HepG2 (cell line): ENCODE measurements around the gene FBLN5. TPM values are rescaled to one million over a fixed set of nuclear protein-coding genes. Genes with fewer than 3 reads are reported as not detected.

Source experiments
- ATAC-seq: fragments of 200-7000 bp; cut with Tn5 transposase; 3 replicates; pipeline ENCODE4 v1.9.1; 2020; ENCODE audit warnings: mild to moderate bottlenecking, moderate library complexity
- BruUV-seq: library from RNA; stranded (reverse); fragments of 400-500 nt; replicated peaks from 2 replicates; lab custom pipeline; 2021; lab: Mats Ljungman, UMichigan
- CTCF ChIA-PET: fragments of 300-600 bp; formaldehyde crosslinking; extraction: SDS; loops from one replicate; lab custom pipeline; 2021; ENCODE audit warnings: low total read pairs, inconsistent platforms, low intra/inter-chr PET ratio; lab: Yijun Ruan, JAX
- POLR2A ChIA-PET: fragments of 350-600 bp; sonication (Branson Sonifier 250); formaldehyde crosslinking; loops from one replicate; lab custom pipeline; 2020; ENCODE audit warnings: antibody characterized with exemption, inconsistent platforms; lab: Yijun Ruan, JAX
- DNase-seq: peaks from one replicate; pipeline ENCODE4 v3.0.0-alpha.2; 2015; ENCODE audit warnings: low spot score
- FAIRE-seq: peaks from 3 replicates; lab custom pipeline; 2011; peaks lifted over from hg19 to GRCh38; lab: Jason Lieb, UNC
- H2AFZ ChIP-seq: one replicate; pipeline ENCODE4 v1.6.1; 2011; ENCODE audit warnings: low read length, inconsistent platforms
- H3K27ac ChIP-seq: fragments of 300-600 bp; 3 replicates; pipeline ENCODE4 v1.8.0; 2011; ENCODE audit warnings: mixed run types, mild to moderate bottlenecking, mixed read lengths, low read length, inconsistent platforms; ENCODE audit not compliant: insufficient read depth; ENCODE audit errors: extremely low read length
- H3K27me3 ChIP-seq, 2 experiments: fragments of 200-600 bp in 1 of 2; 2 replicates in 1 of 2; 3 replicates in 1 of 2; pipeline versions ENCODE4 v1.6.0 to v1.8.0; 2011; ENCODE audit warnings: low read length in 2 of 2, mild to moderate bottlenecking in 2 of 2, moderate library complexity in 2 of 2, inconsistent platforms in 1 of 2; ENCODE audit not compliant: insufficient read depth in 2 of 2, control insufficient read depth in 1 of 2
- H3K36me3 ChIP-seq, 2 experiments: fragments of 200-600 bp in 1 of 2; replicated peaks in 1 of 2; 2 replicates in 1 of 2; 3 replicates in 1 of 2; pipeline versions ENCODE4 v1.5.1 to v1.8.0; 2011; ENCODE audit warnings: low read length in 2 of 2, inconsistent platforms in 1 of 2; ENCODE audit not compliant: insufficient read depth in 2 of 2, control insufficient read depth in 1 of 2
- H3K4me1 ChIP-seq: 2 replicates; pipeline ENCODE4 v1.5.1; 2012; ENCODE audit warnings: low read length, inconsistent platforms; ENCODE audit not compliant: insufficient read depth
- H3K4me2 ChIP-seq: 2 replicates; pipeline ENCODE4 v1.6.0; 2011; ENCODE audit warnings: low read depth, low read length, inconsistent platforms
- H3K4me3 ChIP-seq, 3 experiments: fragments of 200-600 bp in 1 of 3; sonication (generic), shearing (Covaris generic) in 1 of 3; replicated peaks in 1 of 3; 2 replicates each; pipeline ENCODE4 v1.5.1; 2011 to 2016; ENCODE audit warnings: low read length in 3 of 3, inconsistent platforms in 2 of 3, low read depth in 2 of 3, mild to moderate bottlenecking in 2 of 3, control low read depth in 1 of 3, mixed read lengths in 1 of 3; ENCODE audit not compliant: insufficient read depth in 1 of 3
- H3K79me2 ChIP-seq: one replicate; pipeline ENCODE4 v1.6.1; 2011; ENCODE audit warnings: low read length, inconsistent platforms; ENCODE audit not compliant: insufficient read depth
- H3K9ac ChIP-seq: 2 replicates; pipeline ENCODE4 v1.6.0; 2011; ENCODE audit warnings: mild to moderate bottlenecking, low read depth, low read length, inconsistent platforms; ENCODE audit not compliant: insufficient read depth
- H3K9me3 ChIP-seq: 2 replicates; pipeline ENCODE4 v1.5.1; 2012; ENCODE audit warnings: mild to moderate bottlenecking, low read length
- H4K20me1 ChIP-seq: 2 replicates; pipeline ENCODE4 v1.6.0; 2011; ENCODE audit warnings: inconsistent platforms, mild to moderate bottlenecking, low read length, moderate library complexity; ENCODE audit not compliant: insufficient read depth
- CBX1 ChIP-seq: IDR thresholded peaks from one replicate; pipeline ENCODE4 v1.6.1; 2016; ENCODE audit warnings: antibody characterized with exemption, low read depth
- ELF1 ChIP-seq: sonication (generic); formaldehyde crosslinking; IDR thresholded peaks from 2 replicates; pipeline ENCODE4 v1.4.0; 2020; ENCODE audit warnings: missing genetic modification reagents
- ETV5 ChIP-seq: IDR thresholded peaks from 2 replicates; pipeline ENCODE4 v1.6.1; 2018; ENCODE audit warnings: missing biosample characterization, missing genetic modification reagents, inconsistent platforms, borderline replicate concordance
- HES4 ChIP-seq: sonication (generic); formaldehyde crosslinking; IDR thresholded peaks from 2 replicates; pipeline ENCODE4 v1.9.0; 2021; ENCODE audit warnings: mild to moderate bottlenecking, missing genetic modification reagents, borderline replicate concordance
- KLF12 ChIP-seq: sonication (generic); formaldehyde crosslinking; IDR thresholded peaks from 2 replicates; pipeline ENCODE4 v1.4.0; 2020; ENCODE audit warnings: missing genetic modification reagents, borderline replicate concordance
- NBN ChIP-seq: fragments of 450-650 bp; conservative IDR thresholded peaks from 2 replicates; pipeline ENCODE4 v1.6.1; 2017
- NFYB ChIP-seq: sonication (generic); formaldehyde crosslinking; IDR thresholded peaks from 2 replicates; pipeline ENCODE4 v1.4.0; 2020; ENCODE audit warnings: missing genetic modification reagents
- PRDM15 ChIP-seq: sonication (generic); formaldehyde crosslinking; IDR thresholded peaks from 2 replicates; pipeline ENCODE4 v1.4.0; 2020; ENCODE audit warnings: missing genetic modification reagents
- SNAPC5 ChIP-seq: sonication (generic); formaldehyde crosslinking; IDR thresholded peaks from 2 replicates; pipeline ENCODE4 v1.8.1; 2023; ENCODE audit warnings: mild to moderate bottlenecking, missing genetic modification reagents, borderline replicate concordance
- ZNF24 ChIP-seq: fragments of 450-650 bp; IDR thresholded peaks from 2 replicates; pipeline ENCODE4 v1.6.1; 2017; ENCODE audit warnings: antibody characterized with exemption, mild to moderate bottlenecking
- ZNF530 ChIP-seq: sonication (generic); formaldehyde crosslinking; IDR thresholded peaks from 2 replicates; pipeline ENCODE4 v1.5.0; 2020; ENCODE audit warnings: low read depth, mild to moderate bottlenecking, missing genetic modification reagents
- ZNF691 ChIP-seq: sonication (generic); formaldehyde crosslinking; IDR thresholded peaks from 2 replicates; pipeline ENCODE4 v1.4.0; 2020; ENCODE audit warnings: missing genetic modification reagents, low read depth, mild to moderate bottlenecking, borderline replicate concordance
- ZNF883 ChIP-seq: sonication (generic); formaldehyde crosslinking; IDR thresholded peaks from 2 replicates; pipeline ENCODE4 v1.5.1; 2020; ENCODE audit warnings: mild to moderate bottlenecking, missing genetic modification reagents; ENCODE audit errors: not compliant biosample characterization
- ZSCAN9 ChIP-seq: IDR thresholded peaks from 2 replicates; pipeline ENCODE4 v1.6.1; 2016; ENCODE audit warnings: borderline replicate concordance
- WGBS: methylation state at CpG from one replicate; pipeline ENCODE4 v1.1.6; 2017; ENCODE audit warnings: low lambda C conversion rate; 5-methylcytosine and 5-hydroxymethylcytosine counted together
- in situ Hi-C: cut with HindIII; loops from 2 replicates; pipeline ENCODE4 v1.10.0; 2017; ENCODE audit warnings: low pct_unique_long_range_greater_than_20kb; ENCODE audit not compliant: extremely low pct_ligation_motif_present
- intact Hi-C: fragments of 100-400 bp; cut with micrococcal nuclease; formaldehyde crosslinking; loops from one replicate; pipeline ENCODE4 v1.10.0; 2022; ENCODE audit not compliant: unreplicated experiment
- polyA plus RNA-seq, 8 experiments: library from polyadenylated mRNA; depleted of rRNA in 3 of 8; stranded (reverse) in 7 of 8; unstranded in 1 of 8; fragments of >200 nt; fragmentation: Illumina TruSeq in 4 of 8; extraction: Trizol in 4 of 8; gene quantifications; 2 replicates each; pipeline versions ENCODE4 v1.2.1 to v1.2.3, GENCODE V29; 2011 to 2016; ENCODE audit warnings: low read depth in 4 of 8, missing spikeins in 1 of 8, mixed read lengths in 1 of 8; ENCODE audit not compliant: insufficient read depth in 1 of 8
- total RNA-seq, 5 experiments: library from RNA; depleted of rRNA; stranded (reverse); fragments of >200 nt; fragmentation: Illumina TruSeq; extraction: Trizol; gene quantifications; 2 replicates each; pipeline ENCODE4 v1.2.3, GENCODE V29; 2016; ENCODE audit warnings: low read depth in 1 of 5

FBLN5 gene
- total and polyA plus RNA-seq, 2 of the 13 experiments (the other 11 are each of a cell fraction or from before 2014, with no cell fraction given) = 0.38 to 0.77 TPM

GRCh38 chr14:91903070-91903469 lies 44.4 kb downstream of the FBLN5 start:
- ChIA-PET POLR2A (no interaction called here), CTCF (no interaction called here)
- Histone ChIP-seq H3K27ac (no peak overlapping the region), H2AFZ (no peak overlapping the region), H3K4me1 (peaks cover 35% of the 10 kb centered on the region), H3K36me3 (no peaks in the 10 kb centered on the region), H3K4me2 (no peak overlapping the region), H3K4me3 (no peak overlapping the region), H3K9me3 (no peaks in the 10 kb centered on the region), H3K79me2 (no peaks in the 10 kb centered on the region), H4K20me1 (no peaks in the 10 kb centered on the region), H3K27me3 (no peaks in the 10 kb centered on the region; a peak in 1 of 5 replicates), H3K9ac (no peak overlapping the region)
- intact Hi-C loops (no loop called here), in situ Hi-C loops (loop anchor here (25.0 kb wide), 1 partner anchor 241 kb away; no protein-coding TSS in a partner anchor)
- ATAC-seq = no peak
- no peak for DNase-seq
- BruUV-seq = no TSS peak
- WGBS = 38% methylated on average over 2 of the region's 2 CpGs
- TF ChIP-seq HES4 (CRISPR knock-in tag) = no peak
- TF ChIP-seq NFYB (CRISPR knock-in tag) = no peak
- no peak for TF ChIP-seq NBN
- TF ChIP-seq ZNF24 = no peak
- no peak for TF ChIP-seq KLF12
- no peak for TF ChIP-seq SNAPC5 (CRISPR knock-in tag)
- TF ChIP-seq ZSCAN9 = no peak
- no peak for FAIRE-seq

- Histone ChIP-seq H3K4me1 (peaks cover 42% of the 10 kb centered on the region), H2AFZ (no peak overlapping the region), H3K27me3 (no peaks in the 10 kb centered on the region; a peak in 1 of 5 replicates), H3K9ac (no peak overlapping the region), H3K27ac (no peak overlapping the region), H3K36me3 (no peaks in the 10 kb centered on the region), H3K9me3 (no peaks in the 10 kb centered on the region), H3K79me2 (no peaks in the 10 kb centered on the region), H3K4me3 (no peak overlapping the region), H4K20me1 (no peaks in the 10 kb centered on the region), H3K4me2 (no peak overlapping the region)
- no peak for ATAC-seq
- in situ Hi-C loops (loop anchor here (25.0 kb wide), 1 partner anchor 240 kb away; no protein-coding TSS in a partner anchor), intact Hi-C loops (no loop called here)
- ChIA-PET CTCF (no interaction called here), POLR2A (no interaction called here)
- BruUV-seq = no TSS peak
- DNase-seq = no peak
- no peak for FAIRE-seq
- WGBS = 70% methylated on average over 3 of the region's 3 CpGs
- TF ChIP-seq ZNF530 (CRISPR knock-in tag) (no peak), ZNF883 (CRISPR knock-in tag) (no peak), ETV5 (CRISPR knock-in tag) (no peak), PRDM15 (CRISPR knock-in tag) (no peak), CBX1 (no peak), ZNF691 (CRISPR knock-in tag) (no peak), ELF1 (CRISPR knock-in tag) (no peak)
These were observed 45.2 kb downstream of the FBLN5 start for GRCh38 chr14:91902336-91902735.
